Activated B cell treated with CpG ODN at 0.5 μM for 24 hours (primary cell): ENCODE measurements around the gene RRBP1. TPM values are rescaled to one million over a fixed set of nuclear protein-coding genes. Genes with fewer than 3 reads are reported as not detected.
A peak's percentile ranks its signal among the peaks of the same experiment; 100 is the strongest.

Experiments used
- ATAC-seq: fragments of 200-7000 bp; cut with Tn5 transposase; one replicate; pipeline ENCODE4 v1.10.0; 2021; ENCODE audit warnings: low read depth, mild to moderate bottlenecking, moderate library complexity
- CTCF ChIA-PET: fragments of 350-600 bp; sonication (Branson Sonifier 250); formaldehyde crosslinking; loops from one replicate; lab custom pipeline; 2021; ENCODE audit warnings: antibody characterized with exemption; lab: Charles Lee
- POLR2A ChIA-PET: fragments of 350-600 bp; sonication (Branson Sonifier 250); formaldehyde crosslinking; loops from one replicate; lab custom pipeline; 2021; ENCODE audit warnings: antibody characterized with exemption; lab: Charles Lee
- DNase-seq: peaks from one replicate; pipeline ENCODE4 v3.0.0; 2022
- H3K27ac Mint-ChIP-seq: one replicate; pipeline ENCODE4 v1.8.0; 2020; ENCODE audit warnings: mixed read lengths
- H3K27me3 Mint-ChIP-seq: one replicate; pipeline ENCODE4 v1.8.0; 2021; ENCODE audit warnings: mixed read lengths
- H3K36me3 Mint-ChIP-seq: one replicate; pipeline ENCODE4 v1.8.0; 2021; ENCODE audit warnings: low read depth, mixed read lengths
- H3K4me1 Mint-ChIP-seq: one replicate; pipeline ENCODE4 v1.8.0; 2021; ENCODE audit warnings: mixed read lengths
- H3K4me3 Mint-ChIP-seq: one replicate; pipeline ENCODE4 v1.8.0; 2020; ENCODE audit warnings: mild to moderate bottlenecking, mixed read lengths
- H3K9me3 Mint-ChIP-seq: one replicate; pipeline ENCODE4 v1.8.0; 2020; ENCODE audit warnings: mixed read lengths
- CTCF ChIP-seq: fragments of 200-600 bp; IDR thresholded peaks from one replicate; pipeline ENCODE4 v1.8.0; 2022; ENCODE audit warnings: antibody characterized with exemption, mild to moderate bottlenecking
- intact Hi-C: fragments of 100-400 bp; cut with micrococcal nuclease; formaldehyde crosslinking; loops from one replicate; pipeline ENCODE4 v1.15.1; 2024
- total RNA-seq: library from RNA; stranded (reverse); gene quantifications from 2 replicates; pipeline ENCODE4 v1.2.3, GENCODE V29; 2022

Gene RRBP1
- total RNA-seq, 1 donor from 2014 or later = 22.0 TPM

DNA sequence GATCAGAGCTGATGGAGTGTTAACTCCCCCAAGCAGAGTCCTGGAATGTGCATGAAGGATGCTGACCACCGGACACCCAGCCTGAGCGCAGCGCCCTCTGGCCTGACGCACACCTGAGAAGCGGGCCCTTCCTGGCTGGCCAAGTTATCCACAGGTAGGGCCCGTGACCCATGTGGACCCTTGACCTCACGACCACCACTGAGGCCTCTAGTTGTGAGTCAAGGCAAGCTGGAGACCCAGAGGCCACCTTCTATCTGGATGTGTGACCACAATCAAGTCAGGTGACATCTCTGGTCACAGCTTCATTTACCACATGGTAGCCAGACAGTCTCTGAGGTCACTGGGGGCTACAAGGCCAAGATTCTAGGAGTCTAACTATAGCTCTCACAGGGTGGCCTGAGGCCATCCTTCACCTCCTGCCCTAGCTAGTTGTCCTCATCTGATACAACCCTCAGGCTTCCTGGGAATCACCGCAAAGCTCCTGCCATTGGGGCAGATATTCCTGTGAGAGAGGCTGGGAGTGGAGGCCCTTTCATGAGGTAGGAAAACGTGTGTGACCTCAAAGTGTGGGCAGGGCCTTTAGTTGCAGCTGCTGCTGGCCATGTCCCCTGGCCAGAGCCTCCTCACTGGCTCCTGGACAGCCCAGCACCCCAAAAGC lies 59.1 kb downstream of the RRBP1 start:
- Mint-ChIP-seq H3K4me3 (no peak overlapping the region), H3K36me3 (peaks cover 57% of the 10 kb centered on the region), H3K9me3 (no peaks in the 10 kb centered on the region), H3K27ac (no peak overlapping the region), H3K4me1 (no peaks in the 10 kb centered on the region), H3K27me3 (no peaks in the 10 kb centered on the region)
- intact Hi-C loops = no loop called here
- DNase-seq (peak; percentile 10), ATAC-seq (no peak)
- no peak for TF ChIP-seq CTCF
- CTCF ChIA-PET = no interaction called here
- POLR2A ChIA-PET = no interaction called here

GRCh38 chr20:17622086-17622850 lies 59.8 kb downstream of the RRBP1 start:
- POLR2A ChIA-PET = no interaction called here
- intact Hi-C loops = no loop called here
- H3K27ac Mint-ChIP-seq = no peak overlapping the region
- CTCF ChIA-PET = no interaction called here
- H3K9me3 Mint-ChIP-seq = no peaks in the 10 kb centered on the region
- no peaks in the 10 kb centered on the region for H3K4me1 Mint-ChIP-seq
- TF ChIP-seq CTCF = no peak
- no peak overlapping the region for H3K4me3 Mint-ChIP-seq
- H3K27me3 Mint-ChIP-seq = no peaks in the 10 kb centered on the region
- ATAC-seq (no peak), DNase-seq (peak; percentile 13)
- H3K36me3 Mint-ChIP-seq = peaks cover 52% of the 10 kb centered on the region

GRCh38 chr20:17621229-17621968 lies 60.6 kb downstream of the RRBP1 start:
- ATAC-seq (no peak), DNase-seq (no peak)
- peaks cover 49% of the 10 kb centered on the region for H3K36me3 Mint-ChIP-seq
- no peaks in the 10 kb centered on the region for H3K4me1 Mint-ChIP-seq
- no peak overlapping the region for H3K4me3 Mint-ChIP-seq
- H3K9me3 Mint-ChIP-seq = no peaks in the 10 kb centered on the region
- POLR2A ChIA-PET = interaction anchor here (0.5 kb wide), 1 partner anchor 41 kb away, joined by 3 read pairs; no protein-coding TSS in a partner anchor
- H3K27ac Mint-ChIP-seq = no peak overlapping the region
- intact Hi-C loops = no loop called here
- no peaks in the 10 kb centered on the region for H3K27me3 Mint-ChIP-seq
- CTCF ChIA-PET = interaction anchor here (1.8 kb wide), 1 partner anchor 84 kb away, joined by 5 read pairs; no protein-coding TSS in a partner anchor
- no peak for TF ChIP-seq CTCF

DNA sequence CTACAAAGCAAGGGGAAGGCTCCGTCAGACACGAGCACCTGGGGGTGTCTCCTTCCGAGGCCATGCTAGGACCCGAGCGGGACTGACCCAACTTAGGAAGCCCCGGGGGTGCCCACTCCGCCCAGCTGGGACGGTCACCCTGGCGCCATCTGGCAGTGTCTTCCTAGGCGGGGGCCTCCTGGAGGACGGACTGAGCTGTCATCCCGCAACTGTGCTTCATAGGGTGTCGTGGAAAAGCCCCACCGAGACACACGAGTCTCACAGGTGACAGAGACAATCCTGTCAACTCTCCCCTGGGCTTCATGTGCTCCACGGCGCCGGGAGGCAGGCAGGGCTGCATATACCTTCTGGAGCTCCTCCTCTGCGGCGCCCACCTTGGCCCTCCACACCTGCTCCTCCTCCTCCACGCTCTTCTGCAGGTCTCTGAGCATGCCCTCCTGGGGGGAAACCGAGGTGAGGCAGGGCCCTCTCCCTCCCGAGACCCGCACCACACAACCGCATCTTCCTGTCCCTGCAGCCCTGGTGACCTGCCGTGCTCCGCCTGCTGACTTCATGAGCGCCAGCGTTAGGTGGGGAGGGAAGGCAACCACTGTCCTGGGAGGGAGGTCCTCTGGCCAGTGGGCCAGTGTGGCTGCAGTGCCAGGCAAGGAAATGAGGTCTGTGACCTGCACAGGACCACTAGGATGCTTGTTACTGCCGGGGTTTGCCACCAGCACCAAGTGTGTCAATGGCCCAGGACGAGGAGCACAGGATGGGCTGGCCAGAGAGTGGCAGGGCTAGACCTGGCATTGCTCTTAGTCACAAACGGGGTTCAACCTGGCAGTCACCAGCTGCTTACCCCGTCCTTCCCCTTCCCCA lies 61.4 kb downstream of the RRBP1 start:
- H3K27me3 Mint-ChIP-seq = no peaks in the 10 kb centered on the region
- CTCF ChIA-PET = interaction anchor here (1.8 kb wide), 1 partner anchor 84 kb away, joined by 5 read pairs; no protein-coding TSS in a partner anchor

More for the DNA sequence above, 61.4 kb downstream of the RRBP1 start:
- Mint-ChIP-seq H3K4me1 (peaks cover 2% of the 10 kb centered on the region), H3K36me3 (peaks cover 45% of the 10 kb centered on the region), H3K4me3 (no peak overlapping the region), H3K9me3 (no peaks in the 10 kb centered on the region), H3K27ac (no peak overlapping the region)
- POLR2A ChIA-PET = interaction anchor here (0.5 kb wide), 1 partner anchor 42 kb away, joined by 3 read pairs; no protein-coding TSS in a partner anchor
- ATAC-seq (no peak), DNase-seq (peak; percentile 10)
- no peak for TF ChIP-seq CTCF
- intact Hi-C loops = no loop called here
